Common myeloid progenitor, CD34-positive (primary cell): ENCODE measurements around the gene STK16.

Experiments
- CTCF ChIA-PET: fragments of 350-600 bp; sonication (Branson Sonifier 250); formaldehyde crosslinking; loops from one replicate; lab custom pipeline; 2021; ENCODE audit warnings: antibody characterized with exemption; lab: Charles Lee
- POLR2A ChIA-PET: fragments of 350-600 bp; sonication (Branson Sonifier 250); formaldehyde crosslinking; loops from one replicate; lab custom pipeline; 2021; ENCODE audit warnings: antibody characterized with exemption; lab: Charles Lee
- DNase-seq, 3 donors: peaks; one replicate each; pipeline versions ENCODE4 v3.0.0 to v3.0.0-alpha.2; 2013
- H3K27ac ChIP-seq, 2 experiments: 1 replicate in 1 of 2; 2 replicates in 1 of 2; pipeline ENCODE4 v1.7.0; 2013; ENCODE audit warnings: inconsistent platforms in 2 of 2, low read length in 2 of 2, mild to moderate bottlenecking in 2 of 2, low read depth in 1 of 2, moderate library complexity in 1 of 2; ENCODE audit not compliant: severe bottlenecking in 2 of 2, insufficient read depth in 1 of 2, poor library complexity in 1 of 2
- H3K27me3 ChIP-seq, 5 experiments: replicated peaks in 2 of 5; 1 replicate in 3 of 5; 2 replicates in 2 of 5; pipeline versions ENCODE4 v1.6.1 to v1.7.0; 2013; ENCODE audit warnings: low read length in 4 of 5, mild to moderate bottlenecking in 2 of 5, moderate library complexity in 2 of 5, inconsistent platforms in 1 of 5; ENCODE audit not compliant: insufficient read depth in 5 of 5, control insufficient read depth in 4 of 5
- H3K36me3 ChIP-seq, 4 experiments: 1 replicate in 2 of 4; 2 replicates in 2 of 4; pipeline versions ENCODE4 v1.6.1 to v1.7.0; 2013; ENCODE audit warnings: low read length in 3 of 4, control low read depth in 1 of 4, mild to moderate bottlenecking in 1 of 4; ENCODE audit not compliant: control insufficient read depth in 4 of 4, insufficient read depth in 4 of 4
- H3K4me1 ChIP-seq, 4 experiments: 1 replicate in 3 of 4; 2 replicates in 1 of 4; pipeline versions ENCODE4 v1.6.1 to v1.7.1; 2013; ENCODE audit warnings: low read length in 3 of 4, mild to moderate bottlenecking in 3 of 4, control low read depth in 1 of 4, inconsistent platforms in 1 of 4, moderate library complexity in 1 of 4; ENCODE audit not compliant: control insufficient read depth in 4 of 4, insufficient read depth in 4 of 4; ENCODE audit errors: control extremely low read depth in 1 of 4
- H3K4me3 ChIP-seq, 7 experiments: 1 replicate in 4 of 7; 2 replicates in 3 of 7; pipeline versions ENCODE4 v1.5.1 to v1.7.0; 2013; ENCODE audit warnings: mild to moderate bottlenecking in 7 of 7, low read length in 6 of 7, moderate library complexity in 6 of 7, inconsistent platforms in 2 of 7, low read depth in 2 of 7, control low read depth in 1 of 7; ENCODE audit not compliant: insufficient read depth in 4 of 7, control insufficient read depth in 1 of 7; ENCODE audit errors: extremely low read depth in 1 of 7
- H3K9me3 ChIP-seq, 5 experiments: 1 replicate in 4 of 5; 2 replicates in 1 of 5; pipeline versions ENCODE4 v1.6.1 to v1.7.1; 2013; ENCODE audit warnings: low read length in 4 of 5, mild to moderate bottlenecking in 2 of 5, inconsistent platforms in 1 of 5, low read depth in 1 of 5, moderate library complexity in 1 of 5; ENCODE audit not compliant: control insufficient read depth in 4 of 5, insufficient read depth in 2 of 5; ENCODE audit errors: control extremely low read depth in 1 of 5
- WGBS: methylation state at CpG from one replicate; pipeline ENCODE4 v1.1.5; 2013; ENCODE audit not compliant: insufficient coverage; 5-methylcytosine and 5-hydroxymethylcytosine counted together

The STK16 gene

DNA sequence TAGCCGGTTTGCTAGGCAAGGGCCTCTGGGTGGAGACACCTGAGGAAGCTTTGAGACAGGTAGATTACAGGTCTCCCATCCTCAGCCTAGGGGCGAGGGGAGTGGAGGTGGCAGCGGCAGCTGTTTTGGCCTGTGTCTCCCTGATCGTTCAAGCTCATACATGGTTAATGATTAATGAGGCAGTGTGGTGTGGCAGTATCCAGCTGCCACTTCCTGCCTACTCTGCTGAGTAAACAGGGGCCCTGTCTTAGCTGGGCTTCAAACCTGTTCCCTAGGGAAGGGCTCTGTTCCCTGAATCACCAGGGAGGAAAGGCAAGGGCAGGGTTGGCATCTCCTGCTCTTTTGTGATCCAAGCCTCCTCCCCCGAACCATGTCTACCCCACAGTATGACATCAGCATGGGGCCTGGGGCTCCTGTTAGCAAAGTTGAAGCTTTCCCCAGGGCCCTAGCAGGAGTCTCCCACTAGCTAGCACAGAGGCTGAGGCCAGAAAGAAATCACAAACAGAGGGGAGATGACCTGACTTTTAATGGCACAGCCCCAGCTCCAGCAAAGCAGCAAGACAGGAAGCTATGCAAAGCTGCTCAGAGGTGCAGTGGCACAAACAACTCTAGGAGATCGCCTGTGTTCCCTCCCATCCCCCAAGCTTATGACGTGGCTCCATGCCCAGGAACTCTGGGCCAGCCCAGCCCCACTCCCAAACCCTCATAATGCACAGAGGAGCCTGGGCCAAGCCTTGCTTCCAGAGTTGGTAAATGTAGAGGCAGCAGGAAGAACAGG is 4.1 kb downstream of the STK16 start:
- H3K36me3 ChIP-seq, result peaks cover 0 to 22% (median 13%) of the 10 kb centered on the region in 4 experiments
- peak in 2 of 3 donors; percentile 57 to 70 for DNase-seq
- H3K27ac ChIP-seq, result peak overlapping the region; percentile 3 to 46
- H3K9me3 ChIP-seq, result no peaks in the 10 kb centered on the region
- H3K4me3 ChIP-seq, result peak overlapping the region in 5 of 7 experiments; percentile 22 to 50 (median 44)
- POLR2A ChIA-PET, result interaction anchor here (1.0 kb wide), 1 partner anchor 46 kb away, joined by 3 read pairs; no protein-coding TSS in a partner anchor
- 0% methylated on average over 4 of the region's 7 CpGs for WGBS
- peaks cover 45 to 92% (median 89%) of the 10 kb centered on the region in 4 experiments for H3K4me1 ChIP-seq
- CTCF ChIA-PET, result interaction anchor here (0.6 to 4.1 kb wide), 15 partner anchors 12 to 176 kb away, joined by 3 to 27 read pairs (median 4); no protein-coding TSS in a partner anchor
- peaks cover 0 to 4% (median 0%) of the 10 kb centered on the region in 5 experiments for H3K27me3 ChIP-seq

DNA sequence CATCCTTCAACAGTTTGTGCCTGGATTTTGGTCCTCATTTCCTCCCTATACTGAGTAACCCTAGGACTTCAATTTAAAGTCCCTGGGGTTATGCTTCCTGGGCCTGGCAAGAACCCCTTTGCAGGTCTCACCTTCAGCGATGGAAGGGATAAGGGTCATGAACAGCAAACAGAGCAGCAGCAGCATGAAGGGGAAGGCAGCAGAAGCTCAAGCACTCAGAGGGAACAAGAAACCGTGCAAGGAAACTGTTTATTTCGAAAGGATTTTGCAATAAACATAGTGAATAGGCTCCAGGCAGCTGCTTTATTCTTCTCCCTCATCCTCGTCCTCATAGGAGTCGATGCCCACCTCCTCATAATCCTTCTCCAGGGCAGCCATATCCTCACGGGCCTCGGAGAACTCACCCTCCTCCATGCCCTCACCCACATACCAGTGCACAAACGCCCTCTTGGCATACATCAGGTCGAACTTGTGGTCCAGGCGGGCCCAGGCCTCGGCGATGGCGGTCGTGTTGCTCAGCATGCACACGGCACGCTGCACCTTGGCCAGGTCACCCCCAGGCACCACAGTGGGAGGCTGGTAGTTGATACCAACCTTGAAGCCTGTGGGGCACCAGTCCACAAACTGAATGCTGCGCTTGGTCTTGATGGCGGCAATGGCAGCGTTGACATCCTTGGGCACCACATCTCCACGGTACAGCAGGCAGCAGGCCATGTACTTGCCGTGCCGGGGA is 4.9 kb downstream of the STK16 start:
- H3K9me3 ChIP-seq, result no peaks in the 10 kb centered on the region
- peaks cover 0 to 5% (median 0%) of the 10 kb centered on the region in 5 experiments for H3K27me3 ChIP-seq
- DNase-seq, result no peak
- 90% methylated on average over 21 of the region's 22 CpGs for WGBS
- peaks cover 38 to 91% (median 89%) of the 10 kb centered on the region in 4 experiments for H3K4me1 ChIP-seq
- CTCF ChIA-PET, result interaction anchor here (1.1 to 8.7 kb wide), 8 partner anchors 11 to 96 kb away, joined by 3 to 81 read pairs (median 6); partner anchors contain the start of gene DNAJB2
- peak overlapping the region in 4 of 7 experiments; percentile 1 to 48 (median 32) for H3K4me3 ChIP-seq
- peaks cover 0 to 22% (median 13%) of the 10 kb centered on the region in 4 experiments for H3K36me3 ChIP-seq
- H3K27ac ChIP-seq, result no peak overlapping the region
- POLR2A ChIA-PET, result interaction anchor here (1.0 kb wide), 1 partner anchor 45 kb away, joined by 3 read pairs; no protein-coding TSS in a partner anchor

DNA sequence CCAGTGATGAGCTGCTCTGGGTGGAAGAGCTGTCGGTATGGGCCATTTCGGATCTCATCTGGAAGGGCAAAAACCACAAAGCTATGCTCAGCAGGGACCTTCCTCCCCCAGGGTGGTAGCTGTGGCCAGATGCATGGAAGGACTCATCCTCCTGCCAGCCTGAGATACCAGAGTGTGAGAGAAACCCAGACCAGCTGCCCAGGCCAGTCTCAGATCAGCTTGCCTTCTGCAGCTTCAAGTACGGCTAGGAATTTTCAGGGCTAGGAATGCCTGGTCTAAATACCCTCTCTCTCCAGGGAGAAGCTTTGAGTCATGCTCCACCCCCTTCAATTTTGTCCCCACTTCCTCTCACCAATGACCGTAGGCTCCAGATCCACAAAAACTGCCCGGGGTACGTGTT is 6.4 kb downstream of the STK16 start:
- WGBS, result 90% methylated on average over 4 of the region's 6 CpGs
- DNase-seq, result no peak
- peaks cover 0 to 22% (median 13%) of the 10 kb centered on the region in 4 experiments for H3K36me3 ChIP-seq
- no peaks in the 10 kb centered on the region for H3K9me3 ChIP-seq
- peaks cover 0 to 10% (median 0%) of the 10 kb centered on the region in 5 experiments for H3K27me3 ChIP-seq
- CTCF ChIA-PET, result interaction anchor here (0.7 to 8.7 kb wide), 9 partner anchors 20 to 278 kb away, joined by 3 to 81 read pairs (median 3); partner anchors contain the start of gene DNAJB2
- peaks cover 31 to 82% (median 79%) of the 10 kb centered on the region in 4 experiments for H3K4me1 ChIP-seq
- H3K27ac ChIP-seq, result no peak overlapping the region
- peak overlapping the region in 1 of 7 experiments; percentile 25 for H3K4me3 ChIP-seq
- POLR2A ChIA-PET, result interaction anchor here (0.6 kb wide), 1 partner anchor 990 kb away, joined by 4 read pairs; no protein-coding TSS in a partner anchor

DNA sequence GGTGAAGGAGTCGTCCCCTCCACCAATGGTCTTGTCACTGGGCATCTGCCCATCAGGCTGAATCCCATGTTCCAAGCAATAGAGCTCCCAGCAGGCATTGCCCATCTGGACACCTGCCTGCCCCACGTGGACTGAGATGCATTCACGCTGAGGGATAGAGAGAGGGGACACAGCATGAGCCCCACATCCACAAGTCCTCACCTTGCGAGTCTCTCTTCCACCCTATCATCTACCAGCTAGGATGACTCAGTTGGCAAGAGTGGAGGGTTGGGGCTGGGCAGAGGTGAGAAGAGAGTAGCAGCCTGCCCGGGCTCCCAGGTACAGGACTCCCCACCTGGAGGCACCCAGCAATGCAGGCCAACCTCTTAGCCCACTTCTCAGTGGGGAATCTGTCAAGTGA is 6.8 kb downstream of the STK16 start:
- Histone ChIP-seq H3K4me3 (peak overlapping the region in 5 of 7 experiments; percentile 8 to 97 (median 84)), H3K4me1 (peaks cover 27 to 78% (median 74%) of the 10 kb centered on the region in 4 experiments), H3K36me3 (peaks cover 0 to 22% (median 13%) of the 10 kb centered on the region in 4 experiments), H3K27ac (no peak overlapping the region), H3K9me3 (no peaks in the 10 kb centered on the region), H3K27me3 (peaks cover 0 to 10% (median 0%) of the 10 kb centered on the region in 5 experiments)
- no peak for DNase-seq
- POLR2A ChIA-PET, result interaction anchor here (0.6 to 1.1 kb wide), 2 partner anchors 22 to 990 kb away, joined by 3 to 4 read pairs; no protein-coding TSS in a partner anchor
- 94% methylated on average over 3 of the region's 5 CpGs for WGBS
- CTCF ChIA-PET, result interaction anchor here (0.9 to 8.7 kb wide), 10 partner anchors 20 to 97 kb away, joined by 3 to 81 read pairs (median 4); partner anchors contain the start of genes ANKZF1, ATG9A and DNAJB2

DNA sequence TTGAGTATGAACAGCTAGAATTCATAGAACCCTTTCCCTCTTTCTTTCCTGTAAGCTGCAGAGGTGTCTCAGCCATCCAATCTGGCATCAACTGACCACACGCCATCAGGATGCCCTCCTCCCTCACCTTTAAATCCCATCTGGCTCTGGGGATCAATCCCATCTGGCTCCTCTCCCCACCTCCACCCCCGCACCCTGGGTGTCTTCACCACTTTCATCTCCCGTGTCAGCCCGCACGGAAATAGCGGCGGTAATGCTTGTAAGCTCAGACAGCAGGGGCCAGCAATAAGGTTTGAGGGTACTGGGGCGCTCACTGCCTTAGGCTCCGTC is 7.3 kb downstream of the STK16 start:
- ChIA-PET CTCF (interaction anchor here (0.6 to 8.7 kb wide), 9 partner anchors 23 to 100 kb away, joined by 3 to 81 read pairs (median 4); partner anchors contain the start of genes ANKZF1, ATG9A and DNAJB2), POLR2A (interaction anchor here (1.1 kb wide), 1 partner anchor 22 kb away, joined by 3 read pairs; no protein-coding TSS in a partner anchor)
- Histone ChIP-seq H3K4me1 (peaks cover 24 to 73% (median 70%) of the 10 kb centered on the region in 4 experiments), H3K27ac (no peak overlapping the region), H3K36me3 (peaks cover 0 to 22% (median 13%) of the 10 kb centered on the region in 4 experiments), H3K27me3 (peaks cover 0 to 10% (median 0%) of the 10 kb centered on the region in 5 experiments), H3K4me3 (peak overlapping the region; percentile 15 to 97 (median 75)), H3K9me3 (no peaks in the 10 kb centered on the region)
- no peak for DNase-seq
- WGBS, result 8% methylated on average over 9 of the region's 9 CpGs
